Smooth muscle cell (in vitro differentiated cells): ENCODE results near the gene ITGB7. TPM values are rescaled to one million over a fixed set of nuclear protein-coding genes. Genes with fewer than 3 reads are reported as not detected.
A peak's percentile ranks its signal among the peaks of the same experiment; 100 is the strongest.

ENCODE experiments used
- DNase-seq: peaks from one replicate; lab custom pipeline; 2025; ENCODE audit not compliant: unreplicated experiment; lab: John Stamatoyannopoulos, UW
- H2AFZ ChIP-seq: fragments of 200-600 bp; sonication (generic); 2 replicates; pipeline ENCODE4 v1.6.0; 2016; ENCODE audit warnings: antibody characterized with exemption, low read depth, mild to moderate bottlenecking
- H3F3A ChIP-seq: fragments of 200-600 bp; sonication (generic); 2 replicates; pipeline ENCODE4 v1.6.0; 2017; ENCODE audit warnings: antibody characterized with exemption, low read depth
- H3K27ac ChIP-seq: fragments of 200-600 bp; sonication (generic); 2 replicates; pipeline ENCODE4 v1.5.1; 2016; ENCODE audit warnings: low read depth, mild to moderate bottlenecking
- H3K27me3 ChIP-seq: fragments of 200-600 bp; sonication (generic); 2 replicates; pipeline ENCODE4 v1.6.1; 2016; ENCODE audit warnings: low read depth, mild to moderate bottlenecking
- H3K36me3 ChIP-seq: fragments of 200-600 bp; sonication (generic); 2 replicates; pipeline ENCODE4 v1.5.1; 2016; ENCODE audit warnings: low read depth
- H3K4me1 ChIP-seq: fragments of 200-600 bp; sonication (generic); 2 replicates; pipeline ENCODE4 v1.5.1; 2016; ENCODE audit warnings: low read depth
- H3K4me2 ChIP-seq: fragments of 200-600 bp; sonication (generic); 2 replicates; pipeline ENCODE4 v1.6.0; 2016; ENCODE audit warnings: mild to moderate bottlenecking
- H3K4me3 ChIP-seq: fragments of 200-600 bp; sonication (generic); 2 replicates; pipeline ENCODE4 v1.5.1; 2016; ENCODE audit warnings: mild to moderate bottlenecking
- H3K79me2 ChIP-seq: fragments of 200-600 bp; sonication (generic); 2 replicates; pipeline ENCODE4 v1.6.0; 2016; ENCODE audit warnings: low read depth, mild to moderate bottlenecking
- H3K9ac ChIP-seq: fragments of 200-600 bp; sonication (generic); 2 replicates; pipeline ENCODE4 v1.6.0; 2016; ENCODE audit warnings: low read depth
- H3K9me3 ChIP-seq: fragments of 200-600 bp; sonication (generic); replicated peaks from 2 replicates; pipeline ENCODE4 v1.5.1; 2016; ENCODE audit warnings: low read depth
- H4K20me1 ChIP-seq: fragments of 200-600 bp; sonication (generic); 2 replicates; pipeline ENCODE4 v1.6.0; 2016; ENCODE audit warnings: low read depth
- CTCF ChIP-seq: fragments of 200-600 bp; sonication (generic); IDR thresholded peaks from 2 replicates; pipeline ENCODE4 v1.5.1; 2017; ENCODE audit warnings: borderline replicate concordance, mild to moderate bottlenecking, antibody characterized with exemption; ENCODE audit not compliant: insufficient read depth, poor library complexity, severe bottlenecking
- WGBS: methylation state at CpG from one replicate; pipeline ENCODE4 v1.1.7; 2016; ENCODE audit warnings: low lambda C conversion rate; 5-methylcytosine and 5-hydroxymethylcytosine counted together
- polyA plus RNA-seq: library from polyadenylated mRNA; unstranded; fragments of >200 nt; fragmentation: Nextera tagmentation; extraction: Ambion mirVana; gene quantifications from 2 replicates; pipeline ENCODE4 v1.2.1, GENCODE V29; 2016
- total RNA-seq: library from RNA; depleted of rRNA; stranded (reverse); fragments of >200 nt; gene quantifications from 2 replicates; pipeline ENCODE4 v1.2.3, GENCODE V29; 2014

The ITGB7 gene
- total and polyA plus RNA-seq, 2 experiments from 2014 or later, result 5.8 TPM; not detected in 1

GRCh38 chr12:53232646-53233461 is 25.8 kb upstream of the ITGB7 start:
- H3K27ac ChIP-seq, result peak overlapping the region; percentile 22
- H3K4me1 ChIP-seq, result peaks cover 35% of the 10 kb centered on the region
- peaks cover 2% of the 10 kb centered on the region for H3F3A ChIP-seq
- H2AFZ ChIP-seq, result peak overlapping the region; percentile 42
- DNase-seq, result no peak
- no peaks in the 10 kb centered on the region for H4K20me1 ChIP-seq
- no peaks in the 10 kb centered on the region for H3K36me3 ChIP-seq
- WGBS, result 14% methylated on average over 11 of the region's 11 CpGs
- no peak overlapping the region for H3K9ac ChIP-seq
- H3K9me3 ChIP-seq, result no peaks in the 10 kb centered on the region
- no peak for TF ChIP-seq CTCF
- H3K4me2 ChIP-seq, result peak overlapping the region; percentile 90
- peak overlapping the region; percentile 69 for H3K4me3 ChIP-seq
- peaks cover 7% of the 10 kb centered on the region for H3K79me2 ChIP-seq
- no peaks in the 10 kb centered on the region for H3K27me3 ChIP-seq

GRCh38 chr12:53231921-53232645 is 25.0 kb upstream of the ITGB7 start, which contains the start of gene RARG:
TSS of gene RARG (minus strand) at chr12:53232209. CDS start at chr12:53227545, 4,664 bp downstream.
- Histone ChIP-seq H2AFZ (peak within 1 kb of the TSS; percentile 73), H3K4me3 (peak within 1 kb of the TSS; percentile 69), H3K27ac (peak within 1 kb of the TSS; percentile 46), H4K20me1 (no peaks in the 10 kb centered on the region), H3K36me3 (no peaks in the 10 kb centered on the region), H3K9ac (peak within 1 kb of the TSS; percentile 66), H3K4me2 (peak within 1 kb of the TSS; percentile 90), H3K27me3 (no peaks in the 10 kb centered on the region), H3F3A (peaks cover 2% of the 10 kb centered on the region), H3K4me1 (peaks cover 35% of the 10 kb centered on the region), H3K79me2 (peaks cover 7% of the 10 kb centered on the region), H3K9me3 (no peaks in the 10 kb centered on the region)
- peak; percentile 54 for DNase-seq
- 2% methylated on average over 26 of the region's 44 CpGs for WGBS
- no peak for TF ChIP-seq CTCF

- Histone ChIP-seq H4K20me1 (no peaks in the 10 kb centered on the region), H3K27me3 (no peaks in the 10 kb centered on the region), H3K4me2 (peak overlapping the region; percentile 90), H3K4me1 (peaks cover 35% of the 10 kb centered on the region), H3K9me3 (no peaks in the 10 kb centered on the region), H3K79me2 (peaks cover 7% of the 10 kb centered on the region), H3K36me3 (no peaks in the 10 kb centered on the region), H3F3A (peaks cover 2% of the 10 kb centered on the region), H3K4me3 (peak overlapping the region; percentile 69), H3K27ac (peak overlapping the region; percentile 46), H3K9ac (peak overlapping the region; percentile 66), H2AFZ (peak overlapping the region; percentile 73)
- no peak for DNase-seq
- no peak for TF ChIP-seq CTCF
- WGBS, result 0% methylated on average over 9 of the region's 9 CpGs
Observed at GRCh38 chr12:53231671-53231920, 24.5 kb upstream of the ITGB7 start.
